ENCODE results near the gene IL1A.
"Not testable (repeated sequence)": the region's sequence is repeated elsewhere in the genome, so short reads cannot be mapped to it uniquely, and the experiment has no call there.

Gene IL1A

DNA sequence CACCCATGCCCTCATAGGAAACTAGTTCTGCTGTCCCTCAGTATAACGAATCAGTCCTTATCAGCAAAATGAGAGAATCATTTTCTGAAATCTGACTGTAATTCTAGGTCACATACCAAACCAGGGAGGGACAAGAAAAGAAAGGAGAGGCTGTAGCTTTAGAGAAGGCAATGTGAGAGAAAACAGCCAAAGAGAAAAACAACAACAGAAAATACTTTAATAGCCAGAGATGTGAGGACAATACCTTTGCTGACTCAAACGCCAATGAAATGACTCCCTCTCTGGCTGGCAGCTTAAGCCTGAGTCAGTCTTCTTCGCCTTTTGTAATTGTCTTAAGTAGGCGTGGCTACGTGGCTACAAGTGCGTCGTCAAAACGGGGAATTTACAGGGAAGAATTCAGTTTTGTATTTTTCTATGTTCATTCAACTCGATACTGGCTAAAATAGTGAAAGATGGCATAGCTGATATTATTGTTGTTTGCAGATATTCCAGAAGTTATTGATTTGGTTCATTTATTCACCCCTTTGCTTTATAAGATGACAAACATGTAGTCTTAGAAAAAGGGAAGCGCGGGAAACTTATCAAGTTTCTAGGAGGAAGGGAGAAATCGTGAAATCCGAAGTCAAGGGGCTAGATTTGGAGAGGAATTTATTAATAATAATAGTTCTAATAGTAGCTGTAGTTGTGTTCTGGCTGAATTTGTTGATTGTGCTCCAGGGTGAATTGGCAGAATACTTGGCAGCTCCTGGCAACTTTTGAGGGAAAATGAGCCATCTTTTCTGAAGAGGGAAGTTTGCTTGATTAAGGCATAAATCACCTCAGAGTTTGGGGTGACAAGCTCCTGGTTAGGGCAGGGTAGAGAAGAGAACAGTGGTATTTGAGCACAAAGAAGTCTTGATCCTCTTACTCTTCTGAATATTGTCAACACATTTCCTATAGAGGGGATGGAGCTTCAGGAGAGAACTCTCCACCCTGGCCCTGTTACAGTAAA, at the start of gene IL1A:
TSS of gene IL1A (minus strand) at position 295 of the 991 bp plus-strand sequence. CDS start 723 bp downstream, outside the sequence.
- DNase-seq: no peak

DNA sequence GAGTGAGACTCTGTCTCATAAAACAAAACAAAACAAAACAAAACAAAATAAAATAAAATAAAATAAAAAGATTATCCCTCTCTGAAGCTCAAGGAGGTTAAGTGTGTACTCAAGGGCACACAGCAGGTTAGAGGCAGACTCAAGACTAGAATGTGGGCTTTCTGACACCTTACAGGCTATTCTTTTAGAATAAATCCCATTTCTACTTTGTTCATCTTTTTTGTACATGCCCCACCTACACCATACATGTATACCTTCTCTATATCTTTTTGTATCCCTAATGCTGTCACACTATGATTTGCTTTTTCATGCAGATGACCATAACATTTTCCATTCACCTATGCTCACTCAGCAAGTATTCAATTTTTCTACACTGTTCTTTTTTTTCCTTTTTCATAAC, 49.7 kb upstream of the IL1A start:
- no peak for DNase-seq

GRCh38 chr2:112833639-112833931, 49.3 kb upstream of the IL1A start:
- not testable (repeated sequence) for DNase-seq

DNA sequence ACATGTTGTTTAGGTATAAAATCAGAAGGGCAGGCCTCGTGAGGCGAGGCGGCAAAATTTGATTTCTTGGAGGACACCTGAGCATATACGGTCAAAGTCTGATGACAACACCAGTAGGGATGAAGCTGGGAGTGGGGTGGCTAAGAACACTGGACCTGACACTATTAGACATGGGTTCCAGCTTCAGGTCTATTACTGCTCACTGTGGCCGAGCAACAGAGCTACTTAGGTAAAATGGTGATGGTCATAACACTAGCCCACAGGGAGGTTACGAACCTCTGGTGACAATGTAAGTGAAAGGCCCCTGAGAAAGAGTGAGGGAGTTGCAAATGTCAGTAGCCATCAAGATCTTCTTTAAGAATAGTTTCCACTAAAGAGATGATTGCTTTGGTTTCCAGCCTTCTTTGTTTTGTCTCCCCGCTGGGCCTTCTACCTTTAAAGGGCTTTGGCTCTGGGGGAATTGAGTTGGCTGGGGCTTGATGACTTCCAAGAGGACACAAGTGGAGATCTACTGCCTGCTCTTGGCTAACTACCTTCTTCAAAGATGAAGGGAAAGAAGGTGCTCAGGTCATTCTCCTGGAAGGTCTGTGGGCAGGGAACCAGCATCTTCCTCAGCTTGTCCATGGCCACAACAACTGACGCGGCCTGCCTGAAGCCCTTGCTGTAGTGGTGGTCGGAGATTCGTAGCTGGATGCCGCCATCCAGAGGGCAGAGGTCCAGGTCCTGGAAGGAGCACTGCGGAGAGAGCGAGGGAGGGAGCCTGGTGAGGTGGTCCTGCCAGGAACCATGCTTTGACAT, 48.7 kb upstream of the IL1A start:
- DNase-seq: no peak

GRCh38 chr2:112831946-112832840, 47.9 kb upstream of the IL1A start:
- no peak for DNase-seq

DNA sequence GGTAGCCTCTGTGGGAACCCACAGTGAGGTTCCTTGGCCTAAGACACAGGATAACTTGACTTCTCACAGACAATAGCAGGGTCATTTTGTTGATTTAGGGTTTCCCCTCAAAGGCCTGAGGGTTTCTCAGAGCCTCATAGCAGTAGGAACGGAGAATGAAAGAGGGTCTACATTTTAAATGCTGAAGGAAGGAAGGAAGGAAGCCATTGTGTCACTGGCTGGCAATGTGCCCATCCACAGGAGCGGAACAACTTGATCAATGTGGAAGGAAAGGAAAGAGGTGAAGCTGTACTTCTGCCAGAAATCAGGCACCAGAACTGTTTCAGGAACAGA, 47.2 kb upstream of the IL1A start:
- no peak for DNase-seq

DNA sequence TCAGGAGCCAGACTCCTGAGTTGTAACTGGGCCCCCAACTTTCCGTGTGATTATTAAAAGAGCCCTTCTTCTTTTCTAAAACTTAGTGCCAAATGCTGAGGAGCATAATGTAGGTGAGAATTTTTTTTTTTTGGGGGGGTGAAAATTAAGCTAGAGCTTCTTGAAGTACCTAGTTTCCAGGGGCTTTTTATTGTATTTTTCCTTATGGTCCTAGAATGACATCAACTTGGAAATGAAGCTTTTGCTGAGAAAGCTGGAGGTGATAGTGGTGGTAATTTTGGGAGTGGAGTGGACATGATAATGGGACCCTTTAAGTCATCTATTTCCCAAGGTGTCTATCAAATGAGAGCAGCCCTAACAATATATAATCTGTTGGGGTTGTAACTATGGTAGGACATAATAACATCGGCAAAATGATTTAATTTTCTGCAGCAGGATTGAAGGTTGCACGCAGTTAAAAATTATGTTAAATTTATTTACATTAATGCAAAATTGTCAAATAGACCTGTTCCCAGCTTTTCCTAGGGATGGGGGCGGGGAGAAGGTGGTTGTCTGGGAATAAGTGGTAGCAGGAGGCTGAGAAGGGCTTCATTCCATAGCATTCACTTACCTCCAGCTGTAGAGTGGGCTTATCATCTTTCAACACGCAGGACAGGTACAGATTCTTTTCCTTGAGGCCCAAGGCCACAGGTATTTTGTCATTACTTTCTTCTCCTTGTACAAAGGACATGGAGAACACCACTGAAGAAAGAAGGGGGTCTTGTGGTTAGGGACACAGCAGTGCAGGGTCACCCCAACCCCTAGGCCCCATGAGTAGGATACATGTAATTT, 46.6 kb upstream of the IL1A start:
- no peak for DNase-seq

- no peak for DNase-seq
Measured at GRCh38 chr2:112829961-112830681, 45.8 kb upstream of the IL1A start.

GRCh38 chr2:112829101-112829960, 45.0 kb upstream of the IL1A start:
- DNase-seq: no peak

- no peak for DNase-seq
Measured at GRCh38 chr2:112828251-112828691, 44.0 kb upstream of the IL1A start.

GRCh38 chr2:112827604-112828185, 43.4 kb upstream of the IL1A start:
- no peak for DNase-seq

GRCh38 chr2:112827009-112827408, 42.7 kb upstream of the IL1A start:
- DNase-seq: no peak

GRCh38 chr2:112825706-112826105, 41.4 kb upstream of the IL1A start:
- no peak for DNase-seq

GRCh38 chr2:112824694-112825085, 40.4 kb upstream of the IL1A start:
- no peak for DNase-seq

DNA sequence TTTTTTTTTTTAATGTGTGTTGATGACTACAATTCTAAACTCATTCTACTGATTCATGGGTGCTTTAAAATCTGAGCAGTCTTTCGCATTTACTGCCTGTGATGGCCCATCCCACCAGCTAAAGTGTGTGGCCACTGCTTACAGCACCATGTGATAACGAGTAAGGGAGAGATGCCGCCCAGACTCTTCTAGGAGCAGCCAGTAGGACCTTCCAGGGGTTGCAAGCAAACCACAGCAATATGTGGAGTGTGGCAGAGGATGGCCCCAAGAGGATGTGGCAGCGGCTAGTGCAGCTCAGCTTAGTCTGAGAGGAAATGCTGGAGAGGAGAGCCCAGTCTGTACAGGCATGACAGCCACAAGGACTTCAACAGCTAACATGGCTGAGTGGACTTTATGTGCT, 37.4 kb upstream of the IL1A start:
- DNase-seq: no peak

GRCh38 chr2:112821142-112821541, 36.8 kb upstream of the IL1A start:
- no peak for DNase-seq

DNA sequence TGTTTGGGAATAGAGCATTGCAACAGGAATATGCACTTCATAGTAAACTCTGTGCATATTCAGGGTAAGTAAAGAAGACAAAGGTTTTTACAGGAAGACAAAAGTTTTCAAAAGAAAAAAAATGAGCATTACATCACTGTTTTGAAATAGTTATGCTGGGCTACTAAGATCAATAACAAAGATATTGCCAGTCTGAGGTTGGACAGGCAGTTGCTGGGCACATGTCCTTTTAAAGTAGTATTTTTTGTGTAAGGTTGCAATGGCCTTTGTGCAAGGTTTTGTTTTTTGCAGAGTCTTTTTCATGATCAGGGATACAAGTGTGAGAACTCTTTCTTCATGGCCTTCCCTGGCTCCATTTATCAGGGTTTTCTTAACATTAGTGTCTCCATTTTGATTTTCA, 36.0 kb upstream of the IL1A start:
- no peak for DNase-seq

GRCh38 chr2:112819081-112819480, 34.8 kb upstream of the IL1A start:
- no peak for DNase-seq

- DNase-seq: no peak
Measured at GRCh38 chr2:112818094-112818902, 34.0 kb upstream of the IL1A start.
